SK-N-MC (cell line): ENCODE results near the gene RIMKLB.

ENCODE experiments used
- EZH2 ChIP-seq: fragments of 200-600 bp; sonication (generic); IDR thresholded peaks from one replicate; pipeline ENCODE4 v1.6.1; 2017; ENCODE audit warnings: antibody characterized with exemption
- FOXP2 ChIP-seq: optimal IDR thresholded peaks from 2 replicates; pipeline ENCODE3; 2011; ENCODE audit warnings: mild to moderate bottlenecking, moderate library complexity; ENCODE audit not compliant: insufficient read depth; ENCODE audit errors: extremely low read length, control extremely low read depth
- POLR2AphosphoS5 ChIP-seq: IDR thresholded peaks from 2 replicates; pipeline ENCODE4 v1.6.1; 2012; ENCODE audit warnings: mild to moderate bottlenecking, low read depth, low read length, borderline replicate concordance

- TF ChIP-seq EZH2 (no peak), POLR2AphosphoS5 (no peak), FOXP2 (no peak)
Observed at GRCh38 chr12:8658346-8658745, 39.4 kb upstream of the RIMKLB start.
